NCI-H2227 treated with DMSO at 0.1 percent for 48 hours (cell line): ENCODE measurements around the gene SIK2.
"Not testable (repeated sequence)": the region's sequence is repeated elsewhere in the genome, so short reads cannot be mapped to it uniquely, and the experiment has no call there.

ENCODE experiments used
- DNase-seq: peaks from one replicate; lab custom pipeline; 2025; lab: John Stamatoyannopoulos, UW

SIK2 gene

DNA sequence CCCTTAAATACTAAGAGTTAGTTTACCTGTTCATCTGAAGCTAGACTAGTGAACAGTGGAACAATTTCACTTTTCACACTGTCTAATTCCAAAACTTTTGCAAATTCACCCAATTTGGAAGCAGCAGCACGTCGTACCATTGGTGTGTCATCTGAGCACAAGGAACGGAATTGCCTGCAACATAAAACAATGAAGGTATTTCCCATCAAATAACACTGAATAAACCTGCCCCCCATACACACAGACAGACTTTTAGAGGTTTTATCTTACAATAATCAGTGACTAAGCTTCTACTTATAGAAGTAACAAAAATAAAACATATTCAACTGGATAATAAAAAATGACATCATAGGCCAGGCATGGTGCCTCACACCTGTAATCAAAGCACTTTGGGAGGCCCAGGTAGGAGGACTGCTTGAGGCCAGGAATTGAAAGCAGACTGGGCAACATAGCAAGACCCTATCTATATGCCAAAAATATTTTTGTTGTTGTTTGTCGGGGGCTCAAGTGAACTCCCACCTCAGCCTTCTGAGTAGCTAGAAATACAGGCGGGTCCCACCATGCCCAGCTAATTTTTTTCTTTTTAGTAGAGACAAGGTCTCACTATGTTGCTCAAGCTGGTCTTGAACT lies 157.6 kb downstream of the SIK2 start:
- no peak for DNase-seq

DNA sequence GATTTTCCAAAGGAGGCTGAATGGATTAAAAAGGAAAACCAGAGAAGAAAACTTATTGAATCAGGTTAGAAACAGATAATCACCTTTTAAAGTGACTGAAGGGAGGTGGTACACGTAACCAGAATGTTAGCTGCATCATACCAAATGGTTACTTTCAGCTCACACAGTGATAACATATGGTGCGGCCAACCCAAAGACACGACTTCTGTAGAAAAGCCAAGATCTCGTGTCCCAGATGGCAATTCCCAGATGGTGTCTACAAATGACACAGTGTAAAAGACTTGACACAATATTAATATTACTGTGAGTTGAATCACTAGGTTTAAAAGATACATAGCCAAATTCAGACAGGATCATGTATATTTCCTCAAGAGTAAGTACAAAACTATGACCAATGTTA lies 158.8 kb downstream of the SIK2 start:
- DNase-seq: no peak

DNA sequence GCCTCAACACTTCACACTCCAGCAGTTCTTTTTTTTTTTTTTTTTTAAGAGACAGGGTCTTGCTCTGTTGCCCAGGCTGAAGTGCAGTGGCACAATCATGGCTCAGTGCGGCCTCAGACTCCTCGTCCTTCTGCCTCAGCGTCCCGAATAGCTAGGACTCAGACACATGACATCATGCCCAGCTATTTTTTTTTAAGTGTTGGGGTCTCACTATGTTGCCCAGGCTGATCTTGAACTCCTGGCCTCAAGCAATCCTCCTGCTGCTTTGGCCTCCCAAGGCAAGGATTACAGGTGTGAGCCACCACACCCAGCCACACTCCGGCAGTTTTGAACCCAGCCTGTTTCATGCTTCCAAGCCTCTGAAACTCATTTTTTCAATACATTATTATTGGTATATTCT lies 160.3 kb downstream of the SIK2 start:
- DNase-seq: no peak

DNA sequence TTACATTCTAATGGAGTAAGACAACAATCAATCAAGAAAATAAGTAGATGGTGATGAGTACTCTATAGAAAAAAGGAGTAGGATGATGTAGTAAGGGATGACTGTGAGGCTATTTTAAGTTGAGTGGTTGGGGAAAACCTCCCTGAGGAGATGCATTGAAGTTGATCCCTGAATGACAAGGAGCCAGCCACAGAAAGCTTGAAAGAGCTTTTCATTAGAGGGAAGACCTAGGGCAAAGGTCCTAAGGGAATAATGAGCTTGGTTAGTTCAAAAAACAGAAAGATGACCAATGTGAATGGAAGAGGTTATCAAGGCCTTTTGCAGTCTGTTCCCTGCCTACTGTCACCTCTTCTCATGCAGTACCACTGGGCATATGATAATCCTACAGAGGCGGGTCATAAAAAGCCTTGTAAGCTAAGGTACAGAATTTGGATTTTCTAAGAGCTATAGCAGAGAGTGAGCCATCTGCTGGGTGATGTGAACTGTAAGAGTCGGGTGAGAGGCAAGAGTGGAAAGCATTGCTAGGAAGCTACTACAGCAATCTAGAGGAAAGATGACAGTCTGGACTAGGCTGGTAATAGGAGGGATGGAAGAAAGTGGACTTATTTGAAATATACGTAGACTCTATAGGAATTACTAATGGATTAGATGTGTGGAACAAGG lies 160.9 kb downstream of the SIK2 start:
- peak; percentile 4 for DNase-seq

DNA sequence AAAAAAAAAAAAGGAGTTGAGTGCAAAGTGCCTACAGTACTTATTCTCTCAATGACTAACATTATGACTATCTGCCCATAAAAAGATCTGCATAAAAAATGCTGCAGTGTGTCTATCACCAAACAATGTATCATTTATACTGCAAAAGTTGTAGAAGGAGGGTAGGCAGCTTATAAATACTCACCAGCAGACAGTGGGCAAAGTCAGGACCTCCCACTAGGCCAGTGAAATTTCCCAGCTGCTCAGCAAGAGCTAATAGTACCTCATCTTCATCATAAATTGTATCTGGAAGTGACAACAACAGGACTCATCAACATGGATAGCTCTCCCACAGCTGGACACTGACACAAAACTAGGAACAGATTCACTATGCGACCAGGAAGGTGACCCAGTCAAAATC lies 162.4 kb downstream of the SIK2 start:
- no peak for DNase-seq

DNA sequence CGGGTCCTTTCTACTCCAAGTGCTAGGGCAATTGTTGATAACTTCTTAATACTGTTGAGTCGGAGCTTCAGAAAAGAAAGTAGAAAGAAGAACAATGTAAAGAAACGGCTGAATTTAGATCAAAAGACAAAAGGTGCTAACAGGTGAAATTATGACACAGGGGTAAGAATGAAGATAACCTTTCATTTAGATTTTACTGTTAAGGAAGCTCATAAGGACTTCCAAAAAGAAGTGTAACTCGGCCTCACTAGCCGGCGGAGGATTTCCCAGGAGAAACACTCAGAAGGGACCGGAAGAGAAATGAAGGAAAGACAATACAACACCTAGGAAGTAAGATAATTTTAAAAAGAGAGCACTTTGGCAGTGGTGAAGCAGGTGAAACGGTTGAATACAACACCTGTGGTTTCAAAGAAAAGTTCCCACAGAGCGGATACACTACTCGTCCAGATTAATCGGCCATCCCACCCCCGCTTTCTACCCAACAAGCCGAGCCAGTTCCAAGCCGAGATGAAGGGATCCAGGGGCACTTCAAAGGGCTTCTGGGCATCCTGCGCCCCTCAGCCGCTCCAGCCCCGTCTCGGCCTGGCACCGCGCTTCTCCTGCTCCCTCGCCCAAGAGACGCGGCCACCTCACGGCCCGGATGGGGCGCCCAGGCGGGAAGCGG lies 163.2 kb downstream of the SIK2 start:
- no peak for DNase-seq

DNA sequence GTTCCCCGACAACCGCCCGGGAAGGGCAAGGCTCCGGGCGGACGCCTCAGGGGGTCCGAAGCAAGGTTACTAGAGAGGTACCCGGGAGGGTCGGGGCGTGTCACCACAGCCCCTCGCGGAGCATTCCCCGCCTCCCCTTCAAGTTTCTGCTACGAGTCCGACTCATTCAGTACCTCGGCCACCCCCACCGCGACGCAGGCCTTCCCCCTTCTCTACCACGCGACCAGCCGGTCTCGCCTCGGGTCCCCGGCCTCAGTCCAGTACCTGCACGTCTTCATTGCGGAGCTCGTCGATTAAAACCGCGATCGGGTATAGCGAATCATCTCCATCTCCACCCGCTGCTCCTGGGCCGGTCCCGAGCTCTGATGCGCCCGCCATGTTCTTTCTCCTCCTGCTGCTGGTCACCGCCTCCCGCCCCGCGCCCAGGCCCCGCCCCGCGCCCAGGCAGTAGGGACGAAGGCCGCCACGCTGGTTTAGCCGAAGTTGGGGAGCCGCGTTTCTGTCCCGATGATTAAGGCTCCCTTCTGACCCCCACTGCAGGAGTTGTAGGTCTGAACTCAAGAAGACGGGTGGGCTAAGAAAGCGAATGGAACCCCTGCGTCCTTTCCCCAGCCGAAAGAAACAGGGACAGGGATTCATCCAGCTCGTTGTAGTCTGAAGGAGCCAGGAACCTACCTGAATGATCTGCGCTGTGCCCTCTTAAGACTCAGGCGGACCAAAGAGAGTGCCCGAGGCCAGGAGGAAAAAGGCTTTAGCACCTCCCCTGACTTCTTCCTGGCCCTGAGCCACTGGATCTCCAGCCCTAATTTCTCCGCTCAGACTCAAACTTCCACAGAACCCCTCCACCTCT lies 164.0 kb downstream of the SIK2 start, which contains the start of gene PPP2R1B:
Gene PPP2R1B, minus strand, starts transcription at position 406 of the 850 bp plus-strand sequence. Its CDS starts 28 bp downstream, at position 378.
- peak; percentile 77 for DNase-seq

DNA sequence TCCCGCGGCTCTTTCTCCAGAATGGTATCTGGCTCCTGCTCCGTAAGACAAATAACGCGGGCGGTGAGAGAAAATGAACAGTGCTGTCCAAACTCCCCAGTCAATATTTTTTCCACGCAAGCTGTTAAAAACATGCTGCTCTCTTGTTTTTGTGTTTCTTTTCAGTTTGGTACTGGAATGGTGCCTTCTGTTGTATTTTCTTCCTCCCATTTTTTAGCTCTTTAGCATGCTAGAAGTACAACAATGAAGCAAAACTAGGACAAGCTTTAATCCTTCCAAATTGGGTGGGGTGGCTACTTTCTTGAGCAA lies 164.5 kb downstream of the SIK2 start:
- no peak for DNase-seq

DNA sequence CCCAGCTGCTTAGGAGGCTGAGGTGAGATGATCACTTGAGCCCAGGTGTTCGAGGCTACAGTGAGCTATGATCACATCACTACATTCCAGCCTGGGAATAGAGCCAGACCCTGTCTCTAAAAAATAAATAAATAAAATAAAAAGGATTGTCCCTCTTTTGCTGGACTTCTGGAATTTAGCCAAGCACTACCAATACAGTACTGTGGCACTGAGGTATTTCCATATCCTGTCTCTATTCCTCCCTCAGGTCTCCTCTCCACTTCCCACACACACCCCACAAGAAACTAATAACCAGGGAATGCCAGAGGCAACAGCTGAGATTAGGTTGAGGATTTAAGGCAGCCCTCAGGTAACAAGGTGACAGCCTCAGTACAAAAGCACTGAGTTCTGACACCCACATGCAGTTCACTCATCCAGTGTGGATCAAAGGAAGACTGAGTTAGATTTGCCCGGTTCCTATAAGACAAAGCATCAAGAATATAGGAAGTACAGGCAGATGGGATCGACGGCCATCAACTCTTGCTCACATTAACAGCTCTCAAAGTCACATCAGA lies 168.4 kb downstream of the SIK2 start:
- no peak for DNase-seq

DNA sequence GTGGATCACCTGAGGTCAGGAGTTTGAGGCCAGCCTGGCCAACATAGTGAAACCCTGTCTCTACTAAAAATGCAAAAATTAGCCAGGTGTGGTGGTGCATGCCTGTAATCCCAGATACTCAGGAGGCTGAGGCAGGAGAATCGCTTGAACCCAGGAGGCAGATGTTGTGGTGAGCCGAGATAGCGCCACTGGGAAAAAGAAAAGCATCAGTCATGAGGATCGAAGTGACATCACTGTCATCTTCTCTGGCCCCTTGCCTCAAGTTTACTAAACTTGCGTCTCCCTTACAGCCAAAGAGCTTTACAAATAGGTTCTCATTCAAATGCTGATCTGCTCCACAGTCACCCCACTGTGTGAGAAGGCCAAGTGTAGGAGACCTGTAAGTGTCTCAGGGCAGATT lies 169.0 kb downstream of the SIK2 start:
- DNase-seq: not testable (repeated sequence)

DNA sequence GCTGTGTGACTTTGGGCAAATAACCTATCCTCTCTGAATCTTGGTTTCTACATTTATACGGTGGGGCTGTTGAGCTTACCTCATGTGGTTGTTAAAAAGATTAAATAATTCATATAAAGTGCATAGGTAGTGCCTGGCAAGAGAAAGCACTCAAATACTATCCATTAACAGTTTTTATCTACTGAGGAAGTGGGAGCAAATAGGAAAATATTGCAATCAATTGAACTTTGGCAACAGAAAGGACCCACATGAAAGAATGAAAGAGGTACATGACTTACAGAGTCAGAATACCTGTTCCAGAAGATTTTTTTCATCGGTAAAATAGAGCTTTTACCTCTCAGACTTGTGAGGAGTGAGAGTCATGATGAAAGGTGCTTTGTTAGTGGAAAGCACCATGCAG lies 170.3 kb downstream of the SIK2 start:
- no peak for DNase-seq

DNA sequence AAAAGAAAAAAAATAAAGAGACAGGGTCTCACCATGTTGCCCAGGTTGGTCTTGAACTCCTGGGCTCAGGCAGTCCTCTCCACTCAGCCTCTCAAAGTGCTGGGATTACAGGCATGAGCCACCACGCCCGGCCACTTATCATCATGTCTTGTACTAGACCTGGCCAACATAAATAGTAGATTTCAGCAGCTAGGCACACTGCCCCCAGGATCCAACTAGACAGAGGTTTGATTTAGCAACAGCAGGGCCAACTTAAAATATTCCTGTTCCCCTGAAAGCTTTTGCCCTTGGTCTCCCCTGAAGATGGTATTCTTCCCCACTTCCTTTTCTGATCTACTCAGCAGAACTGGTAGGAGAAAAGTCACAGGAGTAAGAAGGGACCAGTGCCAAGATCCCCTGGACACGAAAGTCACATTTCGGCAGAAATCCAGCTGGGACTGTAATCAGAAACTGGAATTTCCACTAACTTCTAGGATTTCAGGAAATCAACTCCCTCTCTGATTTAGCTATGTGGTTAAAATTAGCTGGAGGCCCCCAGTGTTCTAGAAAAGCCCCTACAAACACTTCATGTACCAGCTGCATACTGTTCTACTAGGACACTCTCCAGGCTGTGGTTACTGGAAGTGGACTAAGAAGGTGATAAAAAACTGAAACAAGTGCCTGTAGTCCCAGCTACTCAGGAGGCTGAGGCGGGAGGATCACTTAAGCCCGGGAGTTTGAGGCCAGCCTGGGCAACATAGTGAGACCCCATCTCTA lies 172.9 kb downstream of the SIK2 start:
- DNase-seq: no peak

DNA sequence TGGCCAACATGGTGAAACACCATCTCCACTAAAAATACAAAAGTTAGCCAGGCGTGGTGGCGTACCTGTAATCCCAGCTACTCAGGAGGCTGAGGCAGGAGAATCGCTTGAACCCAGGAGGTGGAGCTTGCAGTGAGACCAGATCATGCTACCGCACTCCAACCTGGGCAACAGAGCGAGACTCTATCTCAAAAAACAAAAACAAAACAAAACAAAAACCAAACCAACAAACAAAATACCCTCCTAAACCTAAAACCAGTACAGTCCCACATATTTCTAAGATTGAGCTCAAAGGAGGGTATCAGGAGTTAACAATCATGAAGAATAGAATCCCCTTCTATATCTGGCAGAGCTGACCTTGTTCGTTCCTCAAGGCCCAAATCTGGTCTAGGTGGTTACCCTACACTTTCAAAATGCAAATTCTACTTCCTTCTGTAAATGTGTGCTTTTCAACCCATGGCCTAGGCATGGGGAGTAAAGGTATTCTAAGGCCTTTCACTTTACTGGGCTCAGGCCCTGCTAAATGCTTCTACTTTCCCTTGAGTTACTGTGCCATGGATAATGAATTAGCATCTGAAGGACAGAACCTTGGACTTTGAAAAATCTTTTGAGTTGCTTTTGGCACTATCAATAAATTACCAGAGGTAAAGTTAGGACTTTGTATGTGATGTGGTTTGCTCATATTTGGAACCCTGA lies 174.3 kb downstream of the SIK2 start:
- no peak for DNase-seq

DNA sequence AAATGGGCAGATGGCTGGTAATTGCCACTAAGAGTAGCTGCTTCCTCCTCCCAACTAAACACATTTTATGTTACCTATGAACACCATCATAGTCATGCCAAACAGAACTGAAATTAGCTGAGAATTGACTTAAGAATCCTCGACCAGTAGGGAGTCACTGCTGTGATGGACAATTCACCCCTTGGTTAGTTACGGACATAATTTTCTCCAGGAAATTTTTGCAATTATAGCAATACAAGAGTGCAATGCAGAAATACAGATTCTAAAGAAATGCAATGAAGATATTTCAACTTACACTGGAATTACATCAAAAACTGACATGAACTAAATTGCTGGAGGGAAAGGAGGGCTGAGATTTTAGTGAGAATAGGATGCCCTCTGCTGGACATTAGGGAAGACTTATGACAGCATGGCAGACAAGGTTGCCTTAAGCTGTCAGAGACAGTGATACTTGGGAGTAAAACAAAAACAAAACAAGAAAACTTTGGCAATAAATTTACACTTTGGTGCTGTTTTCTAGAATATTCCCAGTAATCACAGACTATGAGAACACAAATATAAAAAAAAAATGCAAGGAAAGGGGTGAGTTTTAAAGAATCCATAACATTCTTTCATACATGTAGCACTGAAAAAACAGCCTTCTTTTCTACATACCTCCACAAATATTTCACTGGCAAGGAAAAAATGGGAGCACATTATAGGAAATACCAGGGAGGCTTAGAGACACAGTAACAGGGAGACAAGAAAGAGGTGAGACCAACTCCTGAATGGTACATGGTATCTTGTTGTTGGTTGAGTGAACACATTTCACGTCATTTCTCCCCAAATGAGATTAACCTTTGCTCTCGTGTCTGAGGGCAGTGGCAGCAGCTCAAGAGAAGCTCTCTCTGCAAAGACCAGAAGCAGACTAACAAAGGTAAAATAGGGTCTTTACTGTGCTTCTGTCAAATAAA lies 175.1 kb downstream of the SIK2 start:
- DNase-seq: peak; percentile 50

DNA sequence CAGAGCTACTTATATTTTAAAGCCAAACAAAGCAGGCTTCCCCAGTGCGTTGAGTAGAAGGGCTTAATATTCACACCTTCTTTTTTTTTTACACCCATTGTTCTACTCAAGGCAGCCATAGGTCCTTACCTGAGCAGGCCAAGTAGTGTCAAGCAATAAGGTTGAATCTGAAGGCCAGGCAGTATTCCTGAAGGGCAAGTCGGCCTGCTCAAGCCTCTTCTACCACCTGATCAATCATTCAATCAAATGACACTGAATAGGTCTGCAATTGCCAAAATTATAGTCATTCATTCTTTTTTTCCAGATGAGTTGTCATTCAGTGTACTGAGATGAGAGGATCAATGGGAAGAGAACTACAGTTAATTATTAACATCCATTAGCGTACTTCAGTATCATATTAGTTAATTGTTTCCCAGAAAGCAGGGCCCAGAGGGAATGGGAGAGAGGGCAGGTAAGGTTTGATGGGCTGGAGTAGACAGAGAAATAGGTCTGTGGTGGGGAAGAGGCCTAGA lies 175.9 kb downstream of the SIK2 start:
- no peak for DNase-seq

DNA sequence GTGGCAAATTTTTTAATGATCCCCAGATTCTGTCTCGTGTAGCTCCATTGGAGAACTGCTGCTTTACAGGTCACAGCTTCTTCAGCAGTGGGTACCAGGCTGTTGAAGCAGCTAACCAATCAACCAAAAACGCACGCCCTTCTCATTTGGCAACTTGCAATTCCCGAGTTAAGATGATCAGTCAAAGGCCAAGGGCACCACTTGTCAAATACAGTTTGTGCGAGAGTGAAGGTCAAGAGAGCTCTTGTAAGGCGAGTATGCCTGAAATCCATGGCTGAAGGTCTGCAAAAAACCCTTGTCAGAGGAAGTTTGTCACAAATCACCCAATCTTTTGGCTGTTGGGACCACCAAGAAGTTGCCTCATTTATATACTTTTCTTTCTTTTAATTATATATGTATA lies 176.9 kb downstream of the SIK2 start:
- no peak for DNase-seq
